CD14-positive monocyte (primary cell): ENCODE measurements around the gene CNOT6L. TPM values are rescaled to one million over a fixed set of nuclear protein-coding genes. Genes with fewer than 3 reads are reported as not detected.
A peak's percentile ranks its signal among the peaks of the same experiment; 100 is the strongest.

Experiments
- DNase-seq, 3 donors: peaks; one replicate each; pipeline ENCODE4 v3.0.0-alpha.2; 2011 to 2022
- H2AFZ ChIP-seq: 2 replicates; pipeline ENCODE4 v1.6.0; 2012; ENCODE audit warnings: mild to moderate bottlenecking, low read depth, low read length, inconsistent platforms; ENCODE audit not compliant: insufficient read depth, poor library complexity, severe bottlenecking
- H3K27ac ChIP-seq, 2 donors: 1 replicate in 1 of 2; 2 replicates in 1 of 2; pipeline ENCODE4 v1.5.1; 2012 to 2013; ENCODE audit warnings: low read length in 2 of 2, control low read depth in 1 of 2, inconsistent platforms in 1 of 2, low read depth in 1 of 2, mild to moderate bottlenecking in 1 of 2
- H3K27me3 ChIP-seq, 2 donors: one replicate each; pipeline versions ENCODE4 v1.6.0 to v1.6.1; 2011 to 2013; ENCODE audit warnings: low read length in 2 of 2; ENCODE audit not compliant: control insufficient read depth in 2 of 2, insufficient read depth in 2 of 2
- H3K36me3 ChIP-seq, 2 donors: replicated peaks in 1 of 2; 1 replicate in 1 of 2; 2 replicates in 1 of 2; pipeline versions ENCODE4 v1.5.1 to v1.6.1; 2012 to 2013; ENCODE audit warnings: low read length in 2 of 2, control low read depth in 1 of 2, inconsistent platforms in 1 of 2, mild to moderate bottlenecking in 1 of 2; ENCODE audit not compliant: insufficient read depth in 2 of 2, control insufficient read depth in 1 of 2
- H3K4me1 ChIP-seq, 2 donors: 1 replicate in 1 of 2; 2 replicates in 1 of 2; pipeline versions ENCODE4 v1.5.1 to v1.6.1; 2012 to 2013; ENCODE audit warnings: low read length in 2 of 2, control low read depth in 1 of 2, inconsistent platforms in 1 of 2, mild to moderate bottlenecking in 1 of 2, moderate library complexity in 1 of 2; ENCODE audit not compliant: insufficient read depth in 2 of 2, control insufficient read depth in 1 of 2
- H3K4me2 ChIP-seq: replicated peaks from 2 replicates; pipeline ENCODE3; 2012; ENCODE audit warnings: low read length, moderate library complexity, mild to moderate bottlenecking; ENCODE audit not compliant: poor library complexity, severe bottlenecking; ENCODE audit errors: extremely low read depth
- H3K4me3 ChIP-seq, 3 experiments: fragments of 200-600 bp in 1 of 3; sonication (generic) in 1 of 3; replicated peaks in 1 of 3; 1 replicate in 2 of 3; 2 replicates in 1 of 3; pipeline ENCODE4 v1.5.1; 2011 to 2013; ENCODE audit warnings: low read length in 3 of 3, mild to moderate bottlenecking in 3 of 3, control low read depth in 2 of 3, low read depth in 2 of 3, inconsistent platforms in 1 of 3, moderate library complexity in 1 of 3
- H3K79me2 ChIP-seq: 2 replicates; pipeline ENCODE4 v1.6.0; 2012; ENCODE audit warnings: mild to moderate bottlenecking, control low read depth, inconsistent platforms, low read length, moderate library complexity; ENCODE audit not compliant: insufficient read depth
- H3K9ac ChIP-seq: 2 replicates; pipeline ENCODE4 v1.6.0; 2017; ENCODE audit warnings: low read length, mild to moderate bottlenecking; ENCODE audit not compliant: insufficient read depth, poor library complexity, severe bottlenecking
- H3K9me3 ChIP-seq, 2 donors: replicated peaks in 1 of 2; 1 replicate in 1 of 2; 2 replicates in 1 of 2; pipeline versions ENCODE4 v1.5.1 to v1.6.1; 2012 to 2013; ENCODE audit warnings: low read length in 2 of 2, control low read depth in 1 of 2; ENCODE audit not compliant: control insufficient read depth in 1 of 2, insufficient read depth in 1 of 2
- H4K20me1 ChIP-seq: 2 replicates; pipeline ENCODE4 v1.6.0; 2012; ENCODE audit warnings: mild to moderate bottlenecking, low read length, control low read depth, moderate library complexity; ENCODE audit not compliant: insufficient read depth
- H3K27ac Mint-ChIP-seq, 7 donors: one replicate each; pipeline ENCODE4 v1.8.0; 2020; ENCODE audit warnings: mild to moderate bottlenecking in 7 of 7, mixed read lengths in 7 of 7, moderate library complexity in 6 of 7, inconsistent platforms in 2 of 7
- H3K27me3 Mint-ChIP-seq, 3 donors: one replicate each; pipeline ENCODE4 v1.8.0; 2021 to 2022; ENCODE audit warnings: low read depth in 3 of 3, mild to moderate bottlenecking in 3 of 3, mixed read lengths in 3 of 3, moderate library complexity in 3 of 3, inconsistent platforms in 1 of 3
- H3K36me3 Mint-ChIP-seq, 2 donors: one replicate each; pipeline ENCODE4 v1.8.0; 2020; ENCODE audit warnings: mixed read lengths in 2 of 2, inconsistent platforms in 1 of 2, mild to moderate bottlenecking in 1 of 2
- H3K4me1 Mint-ChIP-seq: one replicate; pipeline ENCODE4 v1.8.0; 2020; ENCODE audit warnings: mild to moderate bottlenecking, mixed read lengths
- H3K4me3 Mint-ChIP-seq, 2 donors: one replicate each; pipeline ENCODE4 v1.8.0; 2020; ENCODE audit warnings: mild to moderate bottlenecking in 2 of 2, mixed read lengths in 2 of 2, moderate library complexity in 1 of 2
- H3K9me3 Mint-ChIP-seq, 7 donors: one replicate each; pipeline ENCODE4 v1.8.0; 2020 to 2022; ENCODE audit warnings: mixed read lengths in 7 of 7, mild to moderate bottlenecking in 6 of 7, moderate library complexity in 6 of 7, inconsistent platforms in 2 of 7
- WGBS: methylation state at CpG from one replicate; pipeline ENCODE4 v1.1.5; 2013; ENCODE audit warnings: missing lambda C conversion rate; ENCODE audit not compliant: insufficient coverage; 5-methylcytosine and 5-hydroxymethylcytosine counted together
- intact Hi-C, 2 donors: fragments of 100-400 bp; cut with micrococcal nuclease; formaldehyde crosslinking; loops; one replicate each; pipeline versions ENCODE4 v1.15.0 to v1.15.1; 2023
- polyA plus RNA-seq, 3 donors: library from polyadenylated mRNA; depleted of rRNA in 1 of 3; unstranded in 2 of 3; stranded (reverse) in 1 of 3; fragments of 300-500 nt in 2 of 3; fragments of >200 nt in 1 of 3; fragmentation: Illumina TruSeq in 2 of 3; gene quantifications; 1 replicate in 2 of 3; 2 replicates in 1 of 3; pipeline ENCODE4 v1.2.3, GENCODE V29; 2012 to 2021
- TF ChIP-seq, protein P1 (sequence below): fragments of 200-600 bp; IDR thresholded peaks from one replicate; pipeline ENCODE4 v1.8.0; 2022; ENCODE audit warnings: antibody characterized with exemption, mild to moderate bottlenecking

The CNOT6L gene
- polyA plus RNA-seq, 3 donors: 16.1 to 26.4 (median 26.3) TPM

DNA sequence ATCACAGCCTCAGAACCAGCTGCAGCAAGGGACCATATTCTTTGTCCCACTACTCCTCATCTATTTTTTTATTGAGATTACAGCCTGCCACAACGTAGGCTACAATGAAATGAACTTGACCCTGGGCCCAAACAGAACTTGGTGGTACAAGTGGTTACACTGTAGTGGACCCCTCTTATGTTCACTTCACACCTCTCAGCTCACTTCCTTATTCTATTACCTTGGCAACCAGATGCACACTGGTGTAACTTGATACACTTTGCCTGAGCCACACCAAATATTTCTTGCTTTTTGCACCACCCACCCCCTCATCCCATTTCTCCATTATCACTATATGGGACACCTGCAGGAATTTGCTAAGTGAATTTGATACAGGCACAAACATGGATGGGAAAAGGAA, 107.7 kb downstream of the CNOT6L start:
- TF ChIP-seq, protein P1, sequence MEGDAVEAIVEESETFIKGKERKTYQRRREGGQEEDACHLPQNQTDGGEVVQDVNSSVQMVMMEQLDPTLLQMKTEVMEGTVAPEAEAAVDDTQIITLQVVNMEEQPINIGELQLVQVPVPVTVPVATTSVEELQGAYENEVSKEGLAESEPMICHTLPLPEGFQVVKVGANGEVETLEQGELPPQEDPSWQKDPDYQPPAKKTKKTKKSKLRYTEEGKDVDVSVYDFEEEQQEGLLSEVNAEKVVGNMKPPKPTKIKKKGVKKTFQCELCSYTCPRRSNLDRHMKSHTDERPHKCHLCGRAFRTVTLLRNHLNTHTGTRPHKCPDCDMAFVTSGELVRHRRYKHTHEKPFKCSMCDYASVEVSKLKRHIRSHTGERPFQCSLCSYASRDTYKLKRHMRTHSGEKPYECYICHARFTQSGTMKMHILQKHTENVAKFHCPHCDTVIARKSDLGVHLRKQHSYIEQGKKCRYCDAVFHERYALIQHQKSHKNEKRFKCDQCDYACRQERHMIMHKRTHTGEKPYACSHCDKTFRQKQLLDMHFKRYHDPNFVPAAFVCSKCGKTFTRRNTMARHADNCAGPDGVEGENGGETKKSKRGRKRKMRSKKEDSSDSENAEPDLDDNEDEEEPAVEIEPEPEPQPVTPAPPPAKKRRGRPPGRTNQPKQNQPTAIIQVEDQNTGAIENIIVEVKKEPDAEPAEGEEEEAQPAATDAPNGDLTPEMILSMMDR: no peak
- Histone ChIP-seq H4K20me1 (no peaks in the 10 kb centered on the region), H3K4me3 (no peak overlapping the region), H3K9me3 (no peaks in the 10 kb centered on the region), H3K4me1 (no peaks in the 10 kb centered on the region), H3K4me2 (no peak overlapping the region), H3K36me3 (peaks cover 2 to 43% of the 10 kb centered on the region in 2 donors), H3K79me2 (no peaks in the 10 kb centered on the region), H3K9ac (no peak overlapping the region), H3K27me3 (no peaks in the 10 kb centered on the region), H3K27ac (no peak overlapping the region), H2AFZ (no peak overlapping the region)
- Mint-ChIP-seq H3K9me3 (no peaks in the 10 kb centered on the region), H3K4me1 (no peaks in the 10 kb centered on the region), H3K4me3 (no peak overlapping the region), H3K36me3 (peaks cover 14 to 15% of the 10 kb centered on the region in 2 donors), H3K27ac (peak overlapping the region in 1 of 7 donors; percentile 6), H3K27me3 (no peaks in the 10 kb centered on the region)
- intact Hi-C loops: no loop called here
- WGBS: 80% methylated on average over 1 of the region's 1 CpG
- no peak for DNase-seq

DNA sequence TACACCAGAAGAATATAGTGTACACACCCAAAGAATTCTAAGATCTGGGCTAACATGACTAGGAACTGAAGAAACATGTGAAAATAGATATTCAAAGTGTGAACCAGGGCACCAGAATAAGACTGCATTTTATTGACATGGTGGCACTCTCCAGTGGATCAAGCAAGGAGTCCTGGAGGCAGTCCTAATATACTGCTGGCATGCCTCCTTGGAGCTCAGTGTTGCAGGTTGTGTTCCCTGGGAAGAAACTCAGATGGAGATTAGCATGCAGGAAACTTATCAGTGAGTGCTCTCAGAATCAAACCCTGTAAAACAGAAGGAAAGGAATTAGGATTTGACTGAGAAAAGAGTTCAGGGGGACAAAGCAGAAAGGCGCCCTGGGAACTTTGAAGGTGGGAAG, 108.5 kb downstream of the CNOT6L start:
- H3K4me3 Mint-ChIP-seq: no peak overlapping the region
- H3K27me3 ChIP-seq: no peaks in the 10 kb centered on the region
- H3K9me3 Mint-ChIP-seq: no peaks in the 10 kb centered on the region
- TF ChIP-seq, protein P1: no peak
- H2AFZ ChIP-seq: no peak overlapping the region
- no peak overlapping the region for H3K4me2 ChIP-seq
- no peak for DNase-seq
- WGBS: no CpG with 5 or more reads among the region's 1 CpG
- H3K79me2 ChIP-seq: no peaks in the 10 kb centered on the region
- no peak overlapping the region for H3K9ac ChIP-seq
- no peaks in the 10 kb centered on the region for H3K27me3 Mint-ChIP-seq
- intact Hi-C loops: no loop called here
- no peaks in the 10 kb centered on the region for H3K4me1 Mint-ChIP-seq
- H3K4me3 ChIP-seq: no peak overlapping the region
- H3K4me1 ChIP-seq: no peaks in the 10 kb centered on the region
- H3K9me3 ChIP-seq: no peaks in the 10 kb centered on the region
- peaks cover 0 to 35% of the 10 kb centered on the region in 2 donors for H3K36me3 ChIP-seq
- no peak overlapping the region for H3K27ac Mint-ChIP-seq
- H4K20me1 ChIP-seq: no peaks in the 10 kb centered on the region
- H3K27ac ChIP-seq: no peak overlapping the region
- H3K36me3 Mint-ChIP-seq: peaks cover 14 to 15% of the 10 kb centered on the region in 2 donors
